Adipocyte (in vitro differentiated cells): ENCODE measurements around the gene ATP7B.
"Not testable (repeated sequence)": the region's sequence is repeated elsewhere in the genome, so short reads cannot be mapped to it uniquely, and the experiment has no call there.

Experiments
- DNase-seq: peaks from one replicate; pipeline ENCODE4 v3.0.0-alpha.2; 2015; ENCODE audit warnings: low read depth
- H3K27me3 ChIP-seq: replicated peaks from 2 replicates; pipeline ENCODE4 v1.7.0; 2013; ENCODE audit warnings: mild to moderate bottlenecking, low read length, moderate library complexity; ENCODE audit not compliant: control insufficient read depth, insufficient read depth
- H3K36me3 ChIP-seq: 2 replicates; pipeline ENCODE4 v1.7.0; 2013; ENCODE audit warnings: low read length, mild to moderate bottlenecking, moderate library complexity; ENCODE audit not compliant: control insufficient read depth, insufficient read depth, severe bottlenecking
- H3K4me1 ChIP-seq: 2 replicates; pipeline ENCODE4 v1.7.0; 2013; ENCODE audit warnings: mild to moderate bottlenecking, low read length, moderate library complexity; ENCODE audit not compliant: control insufficient read depth, insufficient read depth
- H3K4me3 ChIP-seq: 2 replicates; pipeline ENCODE4 v1.7.0; 2013; ENCODE audit warnings: mild to moderate bottlenecking, low read length, moderate library complexity
- H3K9ac ChIP-seq: 2 replicates; pipeline ENCODE4 v1.7.0; 2013; ENCODE audit warnings: mild to moderate bottlenecking, low read length, moderate library complexity
- H3K9me3 ChIP-seq: 2 replicates; pipeline ENCODE4 v1.7.0; 2013; ENCODE audit warnings: mild to moderate bottlenecking, low read length, moderate library complexity; ENCODE audit not compliant: control insufficient read depth

Gene ATP7B

GRCh38 chr13:51996641-51997040 lies 14.6 kb downstream of the ATP7B start:
- Histone ChIP-seq H3K9ac (no peak overlapping the region), H3K9me3 (no peaks in the 10 kb centered on the region), H3K4me3 (no peak overlapping the region), H3K27me3 (peaks cover 28% of the 10 kb centered on the region), H3K36me3 (no peaks in the 10 kb centered on the region), H3K4me1 (peaks cover 33% of the 10 kb centered on the region)
- DNase-seq = no peak

- H3K9me3 ChIP-seq = no peaks in the 10 kb centered on the region
- peak overlapping the region; percentile 38 for H3K4me3 ChIP-seq
- H3K27me3 ChIP-seq = peaks cover 28% of the 10 kb centered on the region
- DNase-seq = peak; percentile 26
- no peaks in the 10 kb centered on the region for H3K36me3 ChIP-seq
- peaks cover 36% of the 10 kb centered on the region for H3K4me1 ChIP-seq
- H3K9ac ChIP-seq = no peak overlapping the region
Measured at GRCh38 chr13:51995677-51996551, 15.3 kb downstream of the ATP7B start.

DNA sequence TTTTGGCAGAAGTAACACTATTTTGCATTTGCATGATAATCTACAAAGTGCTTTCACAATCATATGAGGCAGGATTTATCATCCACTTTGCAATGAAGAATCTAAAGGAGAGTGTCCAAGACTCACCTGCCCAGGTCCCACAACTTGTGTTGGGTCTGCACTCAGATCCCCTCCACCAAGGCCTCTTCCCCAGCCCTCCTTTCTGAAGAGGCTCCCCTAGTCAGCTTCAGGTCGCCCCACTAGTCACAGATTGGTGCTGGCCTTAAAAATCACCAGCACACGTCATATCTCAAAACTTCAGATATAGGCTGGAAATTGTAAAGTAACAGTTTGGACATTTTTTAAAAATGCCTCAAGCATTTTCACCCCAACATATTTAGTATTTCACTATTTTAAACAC lies 17.5 kb downstream of the ATP7B start:
- H3K9ac ChIP-seq = no peak overlapping the region
- peaks cover 22% of the 10 kb centered on the region for H3K4me1 ChIP-seq
- no peak overlapping the region for H3K4me3 ChIP-seq
- peaks cover 16% of the 10 kb centered on the region for H3K27me3 ChIP-seq
- H3K36me3 ChIP-seq = no peaks in the 10 kb centered on the region
- DNase-seq = no peak
- no peaks in the 10 kb centered on the region for H3K9me3 ChIP-seq

GRCh38 chr13:51988988-51989618 lies 22.1 kb downstream of the ATP7B start:
- no peaks in the 10 kb centered on the region for H3K36me3 ChIP-seq
- no peaks in the 10 kb centered on the region for H3K27me3 ChIP-seq
- peaks cover 5% of the 10 kb centered on the region for H3K4me1 ChIP-seq
- no peak overlapping the region for H3K4me3 ChIP-seq
- no peaks in the 10 kb centered on the region for H3K9me3 ChIP-seq
- no peak for DNase-seq
- H3K9ac ChIP-seq = no peak overlapping the region

- H3K9ac ChIP-seq, H3K4me3 ChIP-seq, H3K27me3 ChIP-seq, DNase-seq, H3K9me3 ChIP-seq, H3K36me3 ChIP-seq, H3K4me1 ChIP-seq: not testable (repeated sequence)
Measured at GRCh38 chr13:51984904-51985303, 26.3 kb downstream of the ATP7B start.

GRCh38 chr13:51983292-51983691 lies 28.0 kb downstream of the ATP7B start:
- not testable (repeated sequence) for DNase-seq, H3K4me3 ChIP-seq, H3K4me1 ChIP-seq, H3K27me3 ChIP-seq, H3K9ac ChIP-seq, H3K9me3 ChIP-seq, H3K36me3 ChIP-seq

GRCh38 chr13:51981355-51981754 lies 29.9 kb downstream of the ATP7B start:
- no peaks in the 10 kb centered on the region for H3K27me3 ChIP-seq
- no peaks in the 10 kb centered on the region for H3K36me3 ChIP-seq
- H3K9ac ChIP-seq = no peak overlapping the region
- H3K4me3 ChIP-seq = no peak overlapping the region
- peak; percentile 27 for DNase-seq
- H3K4me1 ChIP-seq = peaks cover 7% of the 10 kb centered on the region
- no peaks in the 10 kb centered on the region for H3K9me3 ChIP-seq

GRCh38 chr13:51980908-51981307 lies 30.3 kb downstream of the ATP7B start:
- Histone ChIP-seq H3K4me1 (peaks cover 7% of the 10 kb centered on the region), H3K4me3 (no peak overlapping the region)

DNA sequence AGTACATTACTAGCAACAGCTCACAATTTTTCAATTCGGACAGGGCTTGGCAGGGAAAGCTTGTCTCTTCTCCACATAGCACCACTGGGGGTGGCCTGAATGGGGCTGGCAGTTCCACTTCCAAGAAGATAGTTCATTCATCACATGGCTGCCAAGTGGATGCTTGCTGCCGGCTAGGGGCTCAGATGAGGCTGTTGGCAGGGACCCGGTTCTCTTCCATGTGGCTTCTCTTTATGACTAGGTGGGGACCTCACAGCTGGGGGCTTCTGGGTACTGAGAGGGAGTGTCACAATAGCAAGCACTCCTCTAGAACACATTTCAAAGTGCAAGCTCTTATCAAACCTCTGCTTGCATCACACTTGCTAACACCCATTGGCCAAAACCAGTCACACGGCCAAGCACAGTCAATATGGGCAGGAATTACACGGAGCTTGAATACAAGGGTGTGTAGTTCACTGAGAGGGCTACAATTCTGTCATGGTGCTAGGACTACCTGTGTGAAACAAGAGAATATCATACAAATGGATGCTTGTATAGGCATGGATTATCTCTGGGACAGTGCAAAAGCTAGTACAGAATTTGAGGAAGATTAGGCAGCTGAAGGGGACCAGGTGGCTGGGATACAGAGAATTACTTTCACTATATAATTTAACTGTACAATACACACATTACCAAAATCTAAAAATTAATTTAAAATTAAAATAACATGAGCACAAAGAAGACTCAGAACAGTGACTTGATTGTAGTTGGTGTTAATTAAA lies 32.3 kb downstream of the ATP7B start:
- Histone ChIP-seq H3K36me3 (no peaks in the 10 kb centered on the region), H3K4me3 (no peak overlapping the region), H3K9ac (no peak overlapping the region), H3K4me1 (peaks cover 7% of the 10 kb centered on the region), H3K9me3 (no peaks in the 10 kb centered on the region), H3K27me3 (no peaks in the 10 kb centered on the region)
- no peak for DNase-seq

More at GRCh38 chr13:51980908-51981307, 30.3 kb downstream of the ATP7B start:
- Histone ChIP-seq H3K9ac (no peak overlapping the region), H3K9me3 (no peaks in the 10 kb centered on the region), H3K36me3 (no peaks in the 10 kb centered on the region), H3K27me3 (no peaks in the 10 kb centered on the region)
- DNase-seq = peak; percentile 56

- no peak overlapping the region for H3K4me3 ChIP-seq
- H3K9ac ChIP-seq = no peak overlapping the region
- no peaks in the 10 kb centered on the region for H3K27me3 ChIP-seq
- no peaks in the 10 kb centered on the region for H3K9me3 ChIP-seq
- H3K36me3 ChIP-seq = no peaks in the 10 kb centered on the region
- peaks cover 7% of the 10 kb centered on the region for H3K4me1 ChIP-seq
- DNase-seq = no peak
Measured at GRCh38 chr13:51977625-51978024, 33.6 kb downstream of the ATP7B start.

DNA sequence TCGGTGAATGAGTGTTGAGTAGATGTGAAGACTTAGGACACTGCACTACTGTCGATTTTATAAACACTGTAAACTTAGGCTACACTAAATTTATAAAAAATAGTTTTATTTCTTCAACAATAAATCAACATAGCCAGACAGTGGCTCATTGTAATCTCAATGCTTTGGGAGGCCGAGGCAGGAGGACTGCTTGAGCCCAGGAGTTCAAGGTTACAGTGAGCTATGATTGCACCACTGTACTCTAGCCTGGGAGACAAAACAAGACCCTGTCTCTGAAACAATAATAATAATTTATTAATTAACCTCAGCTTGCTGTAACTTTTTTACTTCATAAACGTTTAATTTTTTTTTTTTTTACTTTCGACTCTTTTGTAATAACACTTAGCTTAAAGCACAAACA lies 34.4 kb downstream of the ATP7B start:
- no peaks in the 10 kb centered on the region for H3K36me3 ChIP-seq
- H3K4me1 ChIP-seq = peaks cover 7% of the 10 kb centered on the region
- no peak for DNase-seq
- no peaks in the 10 kb centered on the region for H3K27me3 ChIP-seq
- H3K9me3 ChIP-seq = no peaks in the 10 kb centered on the region
- H3K9ac ChIP-seq = no peak overlapping the region
- H3K4me3 ChIP-seq = no peak overlapping the region
